ENCODE data around the gene WFS1.

The WFS1 gene

DNA sequence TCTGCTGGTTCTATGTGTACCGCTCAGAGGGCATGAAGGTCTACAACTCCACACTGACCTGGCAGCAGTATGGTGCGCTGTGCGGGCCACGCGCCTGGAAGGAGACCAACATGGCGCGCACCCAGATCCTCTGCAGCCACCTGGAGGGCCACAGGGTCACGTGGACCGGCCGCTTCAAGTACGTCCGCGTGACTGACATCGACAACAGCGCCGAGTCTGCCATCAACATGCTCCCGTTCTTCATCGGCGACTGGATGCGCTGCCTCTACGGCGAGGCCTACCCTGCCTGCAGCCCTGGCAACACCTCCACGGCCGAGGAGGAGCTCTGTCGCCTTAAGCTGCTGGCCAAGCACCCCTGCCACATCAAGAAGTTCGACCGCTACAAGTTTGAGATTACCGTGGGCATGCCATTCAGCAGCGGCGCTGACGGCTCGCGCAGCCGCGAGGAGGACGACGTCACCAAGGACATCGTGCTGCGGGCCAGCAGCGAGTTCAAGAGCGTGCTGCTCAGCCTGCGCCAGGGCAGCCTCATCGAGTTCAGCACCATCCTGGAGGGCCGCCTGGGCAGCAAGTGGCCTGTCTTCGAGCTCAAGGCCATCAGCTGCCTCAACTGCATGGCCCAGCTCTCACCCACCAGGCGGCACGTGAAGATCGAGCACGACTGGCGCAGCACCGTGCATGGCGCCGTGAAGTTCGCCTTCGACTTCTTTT is 32.2 kb downstream of the WFS1 start:
- H3K23ac ChIP-seq (ENCODE audit: low read length in 2 of 2) = no peak overlapping the region
- no peak overlapping the region for H2BK120ac ChIP-seq (ENCODE audit: low read depth, low read length)
- no peak overlapping the region for H3K18ac ChIP-seq (ENCODE audit: low read depth in 1 of 2, low read length in 2 of 2)
- 97% methylated on average over 55 of the region's 55 CpGs for WGBS
- H3K14ac ChIP-seq (ENCODE audit: low read length in 2 of 2) = no peak overlapping the region
- no peak overlapping the region for H3K27ac ChIP-seq (ENCODE audit: low read length, poor library complexity, severe bottlenecking)
- H2AFZ ChIP-seq (ENCODE audit: low read depth, low read length) = no peak overlapping the region
- no peak overlapping the region for H2BK12ac ChIP-seq (ENCODE audit: low read length in 2 of 2)
- H3K4ac ChIP-seq (ENCODE audit: low read depth in 1 of 2, low read length in 2 of 2) = no peak overlapping the region
- H2BK5ac ChIP-seq (ENCODE audit: low read depth, low read length, poor library complexity, severe bottlenecking) = no peak overlapping the region
- no peak overlapping the region for H4K8ac ChIP-seq (ENCODE audit: low read length)
- peaks cover 48% of the 10 kb centered on the region for H3K79me1 ChIP-seq (replicated peaks; ENCODE audit: low read length, poor library complexity, severe bottlenecking)
- H3K27me3 ChIP-seq (ENCODE audit: control insufficient read depth in 1 of 2, insufficient read depth in 1 of 2, low read length in 2 of 2) = peaks cover 0 to 16% of the 10 kb centered on the region in 2 experiments
- H2BK15ac ChIP-seq (ENCODE audit: low read depth, poor library complexity, severe bottlenecking) = no peak overlapping the region
- no peak overlapping the region for H3K4me2 ChIP-seq (ENCODE audit: low read length, poor library complexity, severe bottlenecking)
- peaks cover 47 to 88% of the 10 kb centered on the region in 2 experiments for H3K36me3 ChIP-seq (ENCODE audit: control insufficient read depth in 1 of 2, insufficient read depth in 2 of 2, low read depth in 1 of 2, low read length in 2 of 2)
- no peak overlapping the region for H3K9ac ChIP-seq (ENCODE audit: low read length)
- H3K4me3 ChIP-seq (ENCODE audit: insufficient read depth in 1 of 2, low read depth in 1 of 2, low read length in 2 of 2) = no peak overlapping the region
- H3K9me3 ChIP-seq (ENCODE audit: control insufficient read depth, low read length) = no peaks in the 10 kb centered on the region
- H2AK5ac ChIP-seq (ENCODE audit: low read length, severe bottlenecking) = no peak overlapping the region
- no peak overlapping the region for H4K91ac ChIP-seq (ENCODE audit: low read length)
- no peak for DNase-seq
- H3K4me1 ChIP-seq (ENCODE audit: control insufficient read depth, insufficient read depth, low read depth, low read length) = no peaks in the 10 kb centered on the region

DNA sequence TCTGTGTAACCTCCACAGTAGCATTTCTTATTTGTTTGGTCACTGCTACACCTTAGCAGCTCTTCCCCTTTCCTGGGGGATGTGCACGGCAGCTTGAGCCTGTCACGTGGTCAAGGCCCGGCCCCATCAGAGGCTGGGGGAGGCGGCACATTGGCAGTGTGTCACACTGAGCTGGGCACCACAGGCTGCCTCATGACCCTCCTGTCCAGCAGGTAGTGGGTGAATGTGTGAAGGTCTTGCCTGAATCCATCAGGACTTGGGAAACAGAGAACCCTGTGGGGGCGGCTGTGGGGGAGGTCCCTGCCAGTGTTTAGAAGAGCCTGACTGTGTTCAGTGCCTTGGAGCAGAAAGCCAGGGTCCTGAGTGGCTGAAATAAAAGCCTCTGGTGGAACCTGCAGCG is 33.2 kb downstream of the WFS1 start:
- WGBS = 77% methylated on average over 6 of the region's 6 CpGs
- no peak overlapping the region for H3K27ac ChIP-seq (ENCODE audit: low read length, poor library complexity, severe bottlenecking)
- H3K36me3 ChIP-seq (ENCODE audit: control insufficient read depth in 1 of 2, insufficient read depth in 2 of 2, low read depth in 1 of 2, low read length in 2 of 2) = peaks cover 39 to 88% of the 10 kb centered on the region in 2 experiments
- H3K4me1 ChIP-seq (ENCODE audit: control insufficient read depth, insufficient read depth, low read depth, low read length) = no peaks in the 10 kb centered on the region
- no peak overlapping the region for H2BK15ac ChIP-seq (ENCODE audit: low read depth, poor library complexity, severe bottlenecking)
- H2BK5ac ChIP-seq (ENCODE audit: low read depth, low read length, poor library complexity, severe bottlenecking) = no peak overlapping the region
- H3K4me3 ChIP-seq (ENCODE audit: insufficient read depth in 1 of 2, low read depth in 1 of 2, low read length in 2 of 2) = no peak overlapping the region
- H3K23ac ChIP-seq (ENCODE audit: low read length in 2 of 2) = no peak overlapping the region
- no peaks in the 10 kb centered on the region for H3K9me3 ChIP-seq (ENCODE audit: control insufficient read depth, low read length)
- no peak overlapping the region for H2BK12ac ChIP-seq (ENCODE audit: low read length in 2 of 2)
- H3K14ac ChIP-seq (ENCODE audit: low read length in 2 of 2) = no peak overlapping the region
- no peak overlapping the region for H2BK120ac ChIP-seq (ENCODE audit: low read depth, low read length)
- no peak overlapping the region for H2AFZ ChIP-seq (ENCODE audit: low read depth, low read length)
- H3K27me3 ChIP-seq (ENCODE audit: control insufficient read depth in 1 of 2, insufficient read depth in 1 of 2, low read length in 2 of 2) = peaks cover 0 to 26% of the 10 kb centered on the region in 2 experiments
- no peak overlapping the region for H4K8ac ChIP-seq (ENCODE audit: low read length)
- H3K79me1 ChIP-seq (replicated peaks; ENCODE audit: low read length, poor library complexity, severe bottlenecking) = peaks cover 46% of the 10 kb centered on the region
- H3K18ac ChIP-seq (ENCODE audit: low read depth in 1 of 2, low read length in 2 of 2) = no peak overlapping the region
- no peak overlapping the region for H2AK5ac ChIP-seq (ENCODE audit: low read length, severe bottlenecking)
- H4K91ac ChIP-seq (ENCODE audit: low read length) = no peak overlapping the region
- H3K4ac ChIP-seq (ENCODE audit: low read depth in 1 of 2, low read length in 2 of 2) = no peak overlapping the region
- no peak overlapping the region for H3K4me2 ChIP-seq (ENCODE audit: low read length, poor library complexity, severe bottlenecking)
- H3K9ac ChIP-seq (ENCODE audit: low read length) = no peak overlapping the region
- DNase-seq = no peak

DNA sequence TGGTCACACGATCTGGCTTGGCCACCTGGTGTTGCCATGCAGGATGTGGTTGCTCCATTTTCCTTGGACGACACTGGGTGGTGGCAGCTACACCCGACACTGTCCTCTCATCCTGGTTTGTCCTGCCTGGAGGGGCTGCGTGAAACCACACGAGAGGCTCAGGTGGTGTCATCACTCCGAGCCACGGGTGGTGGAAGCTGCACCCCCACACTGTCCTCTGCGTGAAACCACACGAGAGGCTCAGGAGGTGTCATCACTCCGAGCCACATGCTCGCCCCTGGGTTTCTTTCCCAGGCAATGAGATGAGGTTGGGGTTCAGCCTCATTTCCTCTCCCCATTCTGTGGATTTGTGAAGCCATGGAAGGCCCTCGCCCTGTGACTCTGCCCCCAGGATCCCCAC is 34.3 kb downstream of the WFS1 start:
- Histone ChIP-seq H3K14ac (ENCODE audit: low read length in 2 of 2) (no peak overlapping the region), H3K36me3 (ENCODE audit: control insufficient read depth in 1 of 2, insufficient read depth in 2 of 2, low read depth in 1 of 2, low read length in 2 of 2) (peaks cover 35 to 77% of the 10 kb centered on the region in 2 experiments), H3K4ac (ENCODE audit: low read depth in 1 of 2, low read length in 2 of 2) (no peak overlapping the region), H4K91ac (ENCODE audit: low read length) (no peak overlapping the region), H3K9me3 (ENCODE audit: control insufficient read depth, low read length) (peaks cover 4% of the 10 kb centered on the region), H3K4me1 (ENCODE audit: control insufficient read depth, insufficient read depth, low read depth, low read length) (no peaks in the 10 kb centered on the region), H3K9ac (ENCODE audit: low read length) (no peak overlapping the region), H2BK5ac (ENCODE audit: low read depth, low read length, poor library complexity, severe bottlenecking) (no peak overlapping the region), H4K8ac (ENCODE audit: low read length) (no peak overlapping the region), H3K27ac (ENCODE audit: low read length, poor library complexity, severe bottlenecking) (no peak overlapping the region), H2BK15ac (ENCODE audit: low read depth, poor library complexity, severe bottlenecking) (no peak overlapping the region), H2AK5ac (ENCODE audit: low read length, severe bottlenecking) (no peak overlapping the region), H2BK12ac (ENCODE audit: low read length in 2 of 2) (no peak overlapping the region), H3K4me3 (ENCODE audit: insufficient read depth in 1 of 2, low read depth in 1 of 2, low read length in 2 of 2) (no peak overlapping the region), H3K23ac (ENCODE audit: low read length in 2 of 2) (no peak overlapping the region), H3K79me1 (replicated peaks; ENCODE audit: low read length, poor library complexity, severe bottlenecking) (peaks cover 41% of the 10 kb centered on the region), H3K18ac (ENCODE audit: low read depth in 1 of 2, low read length in 2 of 2) (no peak overlapping the region), H2BK120ac (ENCODE audit: low read depth, low read length) (no peak overlapping the region), H2AFZ (ENCODE audit: low read depth, low read length) (no peak overlapping the region), H3K4me2 (ENCODE audit: low read length, poor library complexity, severe bottlenecking) (no peak overlapping the region), H3K27me3 (ENCODE audit: control insufficient read depth in 1 of 2, insufficient read depth in 1 of 2, low read length in 2 of 2) (peaks cover 0 to 36% of the 10 kb centered on the region in 2 experiments)
- 96% methylated on average over 12 of the region's 12 CpGs for WGBS
- no peak for DNase-seq

DNA sequence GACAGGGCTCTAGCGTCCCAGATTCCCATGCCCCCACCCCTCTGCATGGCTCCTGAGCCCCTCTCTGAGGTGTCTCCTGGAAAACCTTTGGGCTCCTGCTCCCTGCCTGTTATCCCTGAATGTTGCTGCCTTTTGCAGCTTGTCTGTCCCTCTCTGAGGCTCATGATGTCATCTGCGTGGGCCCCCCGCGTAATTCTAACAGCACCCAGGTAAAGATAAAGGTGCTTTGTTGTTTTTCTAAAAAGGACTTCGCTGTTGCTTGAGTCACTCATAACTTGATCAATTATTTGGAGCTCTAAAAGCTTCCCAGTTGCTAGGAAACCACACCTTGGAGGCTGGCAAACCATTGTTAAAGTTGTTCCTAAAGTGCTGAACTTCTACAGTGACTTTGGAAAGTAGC is 36.6 kb downstream of the WFS1 start:
- no peak overlapping the region for H2BK120ac ChIP-seq (ENCODE audit: low read depth, low read length)
- H3K79me1 ChIP-seq (replicated peaks; ENCODE audit: low read length, poor library complexity, severe bottlenecking) = peaks cover 30% of the 10 kb centered on the region
- no peak overlapping the region for H4K91ac ChIP-seq (ENCODE audit: low read length)
- no peak overlapping the region for H2BK15ac ChIP-seq (ENCODE audit: low read depth, poor library complexity, severe bottlenecking)
- no peak overlapping the region for H2BK5ac ChIP-seq (ENCODE audit: low read depth, low read length, poor library complexity, severe bottlenecking)
- no peak overlapping the region for H2AK5ac ChIP-seq (ENCODE audit: low read length, severe bottlenecking)
- no peak overlapping the region for H3K4me2 ChIP-seq (ENCODE audit: low read length, poor library complexity, severe bottlenecking)
- no peak overlapping the region for H2AFZ ChIP-seq (ENCODE audit: low read depth, low read length)
- no peak for DNase-seq
- H3K4me3 ChIP-seq (ENCODE audit: insufficient read depth in 1 of 2, low read depth in 1 of 2, low read length in 2 of 2) = no peak overlapping the region
- H3K9ac ChIP-seq (ENCODE audit: low read length) = no peak overlapping the region
- no peak overlapping the region for H3K27ac ChIP-seq (ENCODE audit: low read length, poor library complexity, severe bottlenecking)
- H3K18ac ChIP-seq (ENCODE audit: low read depth in 1 of 2, low read length in 2 of 2) = no peak overlapping the region
- H3K9me3 ChIP-seq (ENCODE audit: control insufficient read depth, low read length) = peaks cover 8% of the 10 kb centered on the region
- no peak overlapping the region for H3K4ac ChIP-seq (ENCODE audit: low read depth in 1 of 2, low read length in 2 of 2)
- peaks cover 0 to 60% of the 10 kb centered on the region in 2 experiments for H3K27me3 ChIP-seq (ENCODE audit: control insufficient read depth in 1 of 2, insufficient read depth in 1 of 2, low read length in 2 of 2)
- peaks cover 26 to 54% of the 10 kb centered on the region in 2 experiments for H3K36me3 ChIP-seq (ENCODE audit: control insufficient read depth in 1 of 2, insufficient read depth in 2 of 2, low read depth in 1 of 2, low read length in 2 of 2)
- H2BK12ac ChIP-seq (ENCODE audit: low read length in 2 of 2) = no peak overlapping the region
- H3K23ac ChIP-seq (ENCODE audit: low read length in 2 of 2) = no peak overlapping the region
- H3K4me1 ChIP-seq (ENCODE audit: control insufficient read depth, insufficient read depth, low read depth, low read length) = peaks cover 3% of the 10 kb centered on the region
- H3K14ac ChIP-seq (ENCODE audit: low read length in 2 of 2) = no peak overlapping the region
- WGBS = 94% methylated on average over 5 of the region's 5 CpGs
- H4K8ac ChIP-seq (ENCODE audit: low read length) = no peak overlapping the region
